SU-DHL-6 (cell line): ENCODE results near the gene MOGAT3.

Experiments
- H2AFZ ChIP-seq: fragments of 200-600 bp; sonication (generic); 2 replicates; pipeline ENCODE4 v1.6.1; 2014; ENCODE audit warnings: low read depth, mild to moderate bottlenecking, moderate library complexity, mixed read lengths, antibody characterized with exemption, low read length; ENCODE audit not compliant: severe bottlenecking
- H3F3A ChIP-seq: fragments of 200-600 bp; shearing (Covaris generic); 2 replicates; pipeline ENCODE4 v1.6.0; 2016; ENCODE audit warnings: antibody characterized with exemption, mild to moderate bottlenecking; ENCODE audit not compliant: insufficient read depth
- H3K27ac ChIP-seq: fragments of 200-600 bp; sonication (generic); 2 replicates; pipeline ENCODE4 v1.5.1; 2016; ENCODE audit warnings: low read depth, mild to moderate bottlenecking, low read length, moderate library complexity, mixed read lengths
- H3K27me3 ChIP-seq: fragments of 200-600 bp; sonication (generic), shearing (Covaris generic); 2 replicates; pipeline ENCODE4 v1.6.0; 2014; ENCODE audit warnings: mild to moderate bottlenecking, low read length
- H3K36me3 ChIP-seq: fragments of 200-600 bp; sonication (generic); 2 replicates; pipeline ENCODE4 v1.6.1; 2014; ENCODE audit warnings: mild to moderate bottlenecking, low read length, mixed read lengths
- H3K4me2 ChIP-seq: fragments of 300-600, 200-600 bp; shearing (Covaris generic), sonication (generic); 2 replicates; pipeline ENCODE4 v1.6.0; 2014; ENCODE audit warnings: low read length, low read depth, mild to moderate bottlenecking; ENCODE audit not compliant: poor library complexity, severe bottlenecking
- H3K4me3 ChIP-seq: fragments of 200-600 bp; sonication (generic); 2 replicates; pipeline ENCODE4 v1.5.1; 2014; ENCODE audit warnings: antibody characterized with exemption, low read length, mild to moderate bottlenecking, mixed read lengths; ENCODE audit not compliant: insufficient read depth, poor library complexity, severe bottlenecking
- H3K79me2 ChIP-seq: fragments of 200-600 bp; sonication (generic); 2 replicates; pipeline ENCODE4 v1.6.1; 2014; ENCODE audit warnings: mild to moderate bottlenecking, low read length, moderate library complexity; ENCODE audit not compliant: insufficient read depth
- H3K9ac ChIP-seq: fragments of 200-600 bp; sonication (generic); 2 replicates; pipeline ENCODE4 v1.7.0; 2014; ENCODE audit warnings: mild to moderate bottlenecking, low read length
- H3K9me2 ChIP-seq: fragments of 200-600 bp; sonication (generic); replicated peaks from 2 replicates; pipeline ENCODE4 v1.6.1; 2014; ENCODE audit warnings: low read length; ENCODE audit not compliant: insufficient read depth
- H3K9me3 ChIP-seq: fragments of 200-600 bp; sonication (generic); 2 replicates; pipeline ENCODE4 v1.6.1; 2014; ENCODE audit warnings: low read length, mixed read lengths; ENCODE audit not compliant: insufficient read depth
- H4K20me1 ChIP-seq: fragments of 200-600 bp; sonication (generic); 2 replicates; pipeline ENCODE4 v1.6.1; 2014; ENCODE audit warnings: low read depth, mild to moderate bottlenecking, antibody characterized with exemption, low read length, moderate library complexity, mixed read lengths
- EZH2phosphoT487 ChIP-seq: fragments of 200-600 bp; sonication (generic), shearing (Covaris generic); conservative IDR thresholded peaks from 2 replicates; pipeline ENCODE4 v1.6.1; 2018; ENCODE audit warnings: mild to moderate bottlenecking, antibody characterized with exemption, low read length, moderate library complexity, mixed read lengths
- TF ChIP-seq, protein P1 (sequence below): fragments of 200-600 bp; sonication (generic); IDR thresholded peaks from one replicate; pipeline ENCODE4 v1.5.1; 2017; ENCODE audit warnings: antibody characterized with exemption, mild to moderate bottlenecking, low read length, moderate library complexity; ENCODE audit not compliant: insufficient read depth, poor library complexity, severe bottlenecking

The MOGAT3 gene

DNA sequence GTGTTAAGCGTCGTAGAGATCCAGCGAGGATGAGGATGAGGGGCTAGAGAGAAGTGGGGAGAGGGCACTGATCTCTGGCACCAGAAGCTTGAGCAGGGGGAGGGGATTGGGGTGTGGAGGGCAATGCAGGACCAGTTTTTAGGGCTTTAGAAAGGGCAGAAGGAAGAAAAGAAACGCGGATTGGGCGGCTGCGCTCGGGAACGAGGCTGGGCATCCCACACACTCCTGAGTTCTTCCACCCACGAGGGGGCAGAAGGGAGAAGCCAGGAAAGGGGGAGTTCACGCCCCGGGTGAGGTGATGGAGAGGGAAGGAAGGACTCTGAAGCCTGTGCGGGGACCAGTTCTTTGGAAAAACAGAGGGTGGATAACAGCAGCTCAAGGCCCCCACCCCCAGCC is 29.4 kb downstream of the MOGAT3 start:
- Histone ChIP-seq H2AFZ (no peak overlapping the region), H3K27me3 (no peaks in the 10 kb centered on the region), H3K79me2 (no peaks in the 10 kb centered on the region), H3K9me3 (no peaks in the 10 kb centered on the region), H3F3A (no peaks in the 10 kb centered on the region), H3K4me2 (no peak overlapping the region), H3K9ac (no peak overlapping the region), H3K27ac (no peak overlapping the region), H3K36me3 (no peaks in the 10 kb centered on the region), H3K9me2 (no peaks in the 10 kb centered on the region), H4K20me1 (no peaks in the 10 kb centered on the region), H3K4me3 (no peak overlapping the region)
- TF ChIP-seq EZH2phosphoT487: no peak
- TF ChIP-seq, protein P1, sequence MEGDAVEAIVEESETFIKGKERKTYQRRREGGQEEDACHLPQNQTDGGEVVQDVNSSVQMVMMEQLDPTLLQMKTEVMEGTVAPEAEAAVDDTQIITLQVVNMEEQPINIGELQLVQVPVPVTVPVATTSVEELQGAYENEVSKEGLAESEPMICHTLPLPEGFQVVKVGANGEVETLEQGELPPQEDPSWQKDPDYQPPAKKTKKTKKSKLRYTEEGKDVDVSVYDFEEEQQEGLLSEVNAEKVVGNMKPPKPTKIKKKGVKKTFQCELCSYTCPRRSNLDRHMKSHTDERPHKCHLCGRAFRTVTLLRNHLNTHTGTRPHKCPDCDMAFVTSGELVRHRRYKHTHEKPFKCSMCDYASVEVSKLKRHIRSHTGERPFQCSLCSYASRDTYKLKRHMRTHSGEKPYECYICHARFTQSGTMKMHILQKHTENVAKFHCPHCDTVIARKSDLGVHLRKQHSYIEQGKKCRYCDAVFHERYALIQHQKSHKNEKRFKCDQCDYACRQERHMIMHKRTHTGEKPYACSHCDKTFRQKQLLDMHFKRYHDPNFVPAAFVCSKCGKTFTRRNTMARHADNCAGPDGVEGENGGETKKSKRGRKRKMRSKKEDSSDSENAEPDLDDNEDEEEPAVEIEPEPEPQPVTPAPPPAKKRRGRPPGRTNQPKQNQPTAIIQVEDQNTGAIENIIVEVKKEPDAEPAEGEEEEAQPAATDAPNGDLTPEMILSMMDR: no peak

GRCh38 chr7:101170617-101171441 is 30.0 kb downstream of the MOGAT3 start:
- Histone ChIP-seq H3K9me3 (no peaks in the 10 kb centered on the region), H2AFZ (no peak overlapping the region), H3K27me3 (no peaks in the 10 kb centered on the region), H3K4me2 (no peak overlapping the region), H3F3A (no peaks in the 10 kb centered on the region), H3K79me2 (no peaks in the 10 kb centered on the region), H3K36me3 (no peaks in the 10 kb centered on the region), H3K9me2 (no peaks in the 10 kb centered on the region), H3K9ac (no peak overlapping the region), H4K20me1 (no peaks in the 10 kb centered on the region), H3K4me3 (no peak overlapping the region), H3K27ac (no peak overlapping the region)
- no peak for TF ChIP-seq EZH2phosphoT487
- TF ChIP-seq, protein P1: no peak

DNA sequence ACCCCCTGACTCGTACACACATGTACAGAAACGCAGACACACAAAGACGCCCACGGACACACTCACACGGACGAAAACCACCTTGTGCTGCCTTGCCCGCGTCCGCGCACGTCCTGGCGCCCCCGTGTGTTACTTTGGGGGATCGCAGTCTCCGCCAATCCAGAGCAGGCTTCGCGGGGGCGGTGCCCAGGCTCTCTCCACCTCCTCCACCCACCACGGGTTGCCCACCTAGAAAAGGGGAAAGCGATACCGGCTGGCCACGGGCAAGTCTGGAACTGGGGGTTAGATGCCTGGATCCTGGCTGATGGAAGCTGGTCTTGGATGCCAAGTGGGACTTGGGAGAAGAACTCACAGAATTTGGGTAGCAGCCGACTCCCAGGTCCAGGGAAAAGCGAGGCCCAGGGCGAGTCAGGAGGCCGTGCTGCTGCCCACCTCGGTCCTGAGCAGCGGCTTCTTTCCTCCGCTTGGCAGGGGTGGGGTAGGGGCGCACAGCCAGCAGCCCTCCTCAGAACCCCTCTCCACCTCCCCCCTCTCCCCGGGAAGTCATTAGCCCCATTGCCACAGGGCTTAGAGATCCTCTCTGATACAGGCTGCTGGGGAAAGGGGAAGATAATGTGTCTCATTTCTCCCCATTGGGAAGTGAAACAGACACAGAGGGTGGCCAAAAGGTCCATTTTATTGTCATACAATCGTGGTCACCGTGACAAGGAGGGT is 30.8 kb downstream of the MOGAT3 start:
- H2AFZ ChIP-seq: no peak overlapping the region
- H3K36me3 ChIP-seq: no peaks in the 10 kb centered on the region
- no peak overlapping the region for H3K4me3 ChIP-seq
- H3K9me3 ChIP-seq: no peaks in the 10 kb centered on the region
- H3K27me3 ChIP-seq: no peaks in the 10 kb centered on the region
- no peaks in the 10 kb centered on the region for H4K20me1 ChIP-seq
- H3K4me2 ChIP-seq: peak overlapping the region; percentile 9
- H3K79me2 ChIP-seq: no peaks in the 10 kb centered on the region
- no peaks in the 10 kb centered on the region for H3F3A ChIP-seq
- TF ChIP-seq, protein P1: peak; percentile 94
- TF ChIP-seq EZH2phosphoT487: no peak
- H3K9me2 ChIP-seq: no peaks in the 10 kb centered on the region
- H3K9ac ChIP-seq: no peak overlapping the region
- H3K27ac ChIP-seq: no peak overlapping the region
